Peyer's patch (tissue), 4 donors: ENCODE data around the gene DLX4.

ENCODE experiments used
- CTCF ChIP-seq, 6 experiments: fragments of 450-650 bp in 4 of 6; fragments of 200-600 bp in 2 of 6; sonication (generic) in 1 of 6; IDR thresholded peaks; one replicate each; pipeline ENCODE4 v1.5.1; 2017 to 2019; ENCODE audit warnings: antibody characterized with exemption in 6 of 6, mild to moderate bottlenecking in 3 of 6, moderate library complexity in 1 of 6
- POLR2A ChIP-seq, 2 donors: fragments of 450-650 bp; IDR thresholded peaks; one replicate each; pipeline ENCODE4 v1.5.1; 2017; ENCODE audit warnings: antibody characterized with exemption in 2 of 2, mild to moderate bottlenecking in 2 of 2, moderate library complexity in 2 of 2

GRCh38 chr17:49930880-49931279 lies 38.1 kb upstream of the DLX4 start:
- TF ChIP-seq POLR2A (IDR thresholded peaks at IDR 0.05) (no peak), CTCF (IDR thresholded peaks at IDR 0.05) (no peak)
